SJCRH30 (cell line): ENCODE results near the gene VRK3. TPM values are rescaled to one million over a fixed set of nuclear protein-coding genes. Genes with fewer than 3 reads are reported as not detected.

Experiments
- DNase-seq, 2 experiments: peaks; one replicate each; pipeline ENCODE4 v3.0.0-alpha.2; 2015 to 2020
- H3K27ac ChIP-seq: fragments of 250-450 bp; sonication (Bioruptor Pico); 2 replicates; pipeline ENCODE4 v1.5.1; 2020; ENCODE audit warnings: mild to moderate bottlenecking, moderate library complexity
- H3K27me3 ChIP-seq: fragments of 250-450 bp; sonication (Bioruptor Pico); 2 replicates; pipeline ENCODE4 v1.5.1; 2020; ENCODE audit warnings: mild to moderate bottlenecking, moderate library complexity
- H3K36me3 ChIP-seq: fragments of 250-450 bp; sonication (Bioruptor Pico); 2 replicates; pipeline ENCODE4 v1.5.1; 2020; ENCODE audit warnings: mild to moderate bottlenecking, moderate library complexity
- H3K4me1 ChIP-seq: fragments of 250-450 bp; sonication (Bioruptor Pico); 2 replicates; pipeline ENCODE4 v1.5.1; 2020; ENCODE audit warnings: mild to moderate bottlenecking, moderate library complexity
- H3K4me3 ChIP-seq: fragments of 250-450 bp; sonication (Bioruptor Pico); 2 replicates; pipeline ENCODE4 v1.5.1; 2020; ENCODE audit warnings: mild to moderate bottlenecking, moderate library complexity
- H3K9me3 ChIP-seq: fragments of 250-450 bp; sonication (Bioruptor Pico); replicated peaks from 2 replicates; pipeline ENCODE4 v1.5.1; 2020; ENCODE audit warnings: mild to moderate bottlenecking, moderate library complexity
- total RNA-seq: library from RNA; depleted of rRNA; stranded (reverse); fragments of >200 nt; shearing (Covaris generic); gene quantifications from 2 replicates; pipeline ENCODE4 v1.2.3, GENCODE V29; 2014; rRNA removed

The VRK3 gene
- total RNA-seq, 1 experiment from 2014 or later = 23.1 TPM

DNA sequence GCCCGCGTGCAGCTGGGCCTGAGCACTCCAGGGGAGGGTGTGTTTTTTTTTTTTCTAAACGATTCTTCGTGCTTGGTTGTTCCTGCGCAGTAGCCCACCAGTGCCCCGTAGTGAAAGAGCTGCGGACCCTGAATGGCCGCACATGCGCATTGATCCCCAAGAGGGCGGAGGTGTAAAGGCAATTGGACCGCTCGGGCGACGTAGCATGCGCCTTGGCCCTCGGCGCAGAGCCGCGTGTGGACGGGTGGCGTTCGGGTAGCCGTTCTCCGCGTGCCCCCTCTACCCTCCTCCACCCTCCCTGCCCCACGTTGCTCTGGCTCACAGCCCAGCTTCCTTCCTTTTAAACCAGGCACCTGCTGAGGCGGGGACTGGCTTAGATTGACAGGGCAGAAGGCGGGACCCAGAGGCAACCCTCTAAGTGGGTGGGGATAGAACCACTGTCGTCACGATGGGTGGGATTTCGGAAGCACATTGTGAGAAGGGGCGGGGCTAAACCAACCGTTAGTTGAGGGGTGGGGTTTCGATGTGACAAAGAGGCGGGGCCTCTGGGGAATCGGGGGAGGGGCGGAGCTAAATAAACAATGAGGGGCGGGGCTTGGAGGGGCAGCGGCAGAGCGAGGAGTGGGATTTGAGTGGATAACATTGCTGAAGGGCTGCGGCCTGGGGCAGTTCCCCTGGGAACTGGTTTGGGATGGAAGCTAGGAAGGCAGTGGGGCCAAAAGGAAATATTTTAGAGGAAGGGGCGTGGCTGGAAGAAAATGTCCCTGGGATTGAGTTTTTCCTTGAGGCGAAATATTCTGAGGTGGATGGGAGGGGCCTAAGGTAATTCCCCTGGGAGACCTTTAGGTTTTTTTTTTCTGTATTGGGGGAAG lies 95.3 kb downstream of the VRK3 start:
- Histone ChIP-seq H3K9me3 (no peaks in the 10 kb centered on the region), H3K27ac (peak overlapping the region; percentile 99), H3K27me3 (no peaks in the 10 kb centered on the region), H3K4me1 (peaks cover 7% of the 10 kb centered on the region; the same call in 1 of the 2 replicates), H3K36me3 (peaks cover 28% of the 10 kb centered on the region), H3K4me3 (peak overlapping the region; percentile 99)
- DNase-seq = peak; percentile 98

DNA sequence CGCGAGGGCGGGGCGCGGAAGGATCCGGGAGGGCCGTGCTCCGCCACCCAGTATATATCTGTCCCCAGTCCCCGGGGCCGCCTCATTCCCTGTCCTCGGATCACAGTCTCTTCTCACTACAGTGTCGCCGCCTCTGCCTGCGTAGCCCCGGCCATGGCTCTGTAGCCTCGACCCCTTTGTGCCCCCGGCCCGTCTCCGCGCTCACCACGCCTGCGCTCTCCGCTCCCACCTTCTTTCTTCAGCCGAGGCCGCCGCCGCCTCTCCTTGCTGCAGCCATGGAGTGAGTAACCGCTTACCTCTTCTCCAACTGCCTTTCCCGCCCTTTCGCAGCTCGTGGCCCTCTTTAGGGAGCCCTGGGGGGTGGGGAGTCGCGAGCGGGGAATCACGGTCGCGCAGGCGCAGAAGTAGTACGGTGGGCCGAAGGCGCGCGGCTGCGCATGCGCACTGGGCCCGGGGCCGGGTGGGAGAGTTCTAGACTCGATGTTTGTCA lies 96.0 kb downstream of the VRK3 start, which contains the start of the genes ATF5 and NUP62:
Gene ATF5 (plus strand): TSS at position 85 of the 490 bp plus-strand sequence. CDS start 1,646 bp downstream, outside the sequence.
Gene NUP62 (minus strand): TSS at position 384 of the 490 bp plus-strand sequence. CDS start 19,697 bp downstream, outside the sequence.
- Histone ChIP-seq H3K27ac (peak within 1 kb of the TSS; percentile 99), H3K4me3 (peak within 1 kb of the TSS; percentile 99), H3K9me3 (no peaks in the 10 kb centered on the region), H3K4me1 (peaks cover 7% of the 10 kb centered on the region; the same call in 1 of the 2 replicates), H3K36me3 (peaks cover 35% of the 10 kb centered on the region), H3K27me3 (no peaks in the 10 kb centered on the region)
- peak; percentile 95 to 96 for DNase-seq

DNA sequence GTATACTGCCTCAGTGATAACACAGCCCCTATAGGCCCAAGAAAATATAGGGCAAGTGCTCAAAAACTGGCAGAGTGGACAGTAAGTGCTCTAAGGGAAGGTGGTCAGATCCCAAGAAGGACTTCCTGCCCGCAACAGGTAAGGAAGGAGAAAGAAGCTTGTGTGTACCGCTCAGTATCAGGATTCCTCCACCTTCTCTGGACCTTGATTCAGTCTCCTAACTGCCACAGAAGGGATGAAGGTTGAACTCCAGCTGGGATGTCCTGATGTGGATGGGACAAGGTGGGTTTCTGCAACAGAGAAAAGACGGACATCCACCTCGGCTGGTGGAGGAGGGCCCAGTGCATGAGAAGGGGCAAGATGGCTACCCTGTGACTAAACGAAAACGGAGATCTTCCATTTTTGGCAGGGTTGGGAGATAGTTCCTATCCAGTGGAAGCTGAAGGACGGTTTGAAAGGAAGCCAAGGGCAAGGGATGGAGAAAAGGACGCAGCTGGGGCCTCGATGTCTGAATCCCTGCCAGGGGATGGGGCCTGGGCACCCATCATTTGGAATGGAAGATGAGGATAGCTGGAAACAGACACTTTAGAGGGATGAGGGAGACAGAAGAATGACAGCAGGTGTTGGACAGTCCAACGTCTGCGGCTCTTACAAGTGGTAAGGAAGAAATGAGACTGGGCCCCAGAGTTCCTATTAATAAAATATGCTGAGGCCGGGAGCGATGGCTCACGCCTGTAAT lies 97.5 kb downstream of the VRK3 start:
- DNase-seq = no peak
- H3K4me1 ChIP-seq = peaks cover 13% of the 10 kb centered on the region; the same call in 1 of the 2 replicates
- H3K4me3 ChIP-seq = peak overlapping the region; percentile 99
- no peaks in the 10 kb centered on the region for H3K9me3 ChIP-seq
- H3K36me3 ChIP-seq = peaks cover 50% of the 10 kb centered on the region
- peak overlapping the region; percentile 99 for H3K27ac ChIP-seq
- H3K27me3 ChIP-seq = no peaks in the 10 kb centered on the region

DNA sequence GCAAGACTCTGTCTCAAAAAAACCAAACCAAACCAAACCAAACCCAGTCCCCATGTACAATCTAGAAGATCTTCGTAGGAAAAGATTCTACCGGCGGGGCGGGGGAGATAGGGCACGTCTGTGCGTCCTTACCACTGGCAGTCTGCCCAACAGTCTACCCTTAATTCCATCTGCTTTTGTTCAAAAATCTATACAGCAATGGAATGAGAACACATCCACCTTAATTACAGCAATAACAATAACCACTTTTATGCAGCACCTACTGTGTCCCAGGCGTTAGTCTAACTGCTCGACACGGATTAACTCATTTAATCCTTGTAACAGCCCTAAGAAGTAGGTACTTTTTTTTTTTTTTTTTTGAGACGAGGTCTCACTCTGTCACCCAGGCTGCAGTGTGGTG lies 98.7 kb downstream of the VRK3 start:
- no peak overlapping the region for H3K4me3 ChIP-seq
- no peaks in the 10 kb centered on the region for H3K27me3 ChIP-seq
- no peaks in the 10 kb centered on the region for H3K9me3 ChIP-seq
- H3K36me3 ChIP-seq = peaks cover 56% of the 10 kb centered on the region
- peaks cover 17% of the 10 kb centered on the region; the same call in 1 of the 2 replicates for H3K4me1 ChIP-seq
- no peak overlapping the region for H3K27ac ChIP-seq
- no peak for DNase-seq

Other genes with a start within 250 kb of the VRK3 start
- 27.6 and 27.9 TPM in 2 replicates for gene FUZ, start 212.1 kb downstream of the VRK3 start, total RNA-seq
- gene MED25, start 207.1 kb downstream of the VRK3 start, total RNA-seq = 22.2 and 27.4 TPM in 2 replicates
- 77.1 and 91.2 TPM in 2 replicates for gene PTOV1, start 174.2 kb downstream of the VRK3 start, total RNA-seq
- 24.2 and 40.6 TPM in 2 replicates for gene PNKP, start 157.8 kb downstream of the VRK3 start, total RNA-seq
- 21.7 and 25.2 TPM in 2 replicates for gene AKT1S1, start 148.0 kb downstream of the VRK3 start, total RNA-seq
- gene TBC1D17, start 147.7 kb downstream of the VRK3 start, total RNA-seq = 9.1 and 9.4 TPM in 2 replicates
- gene IL4I1, start 128.5 kb downstream of the VRK3 start, total RNA-seq = not detected in 2 replicates
- 8.4 and 8.9 TPM in 2 replicates for gene ATF5, start 96.2 kb downstream of the VRK3 start, total RNA-seq
- gene NUP62, start 95.9 kb downstream of the VRK3 start, total RNA-seq = 87.8 and 88.7 TPM in 2 replicates
- gene SIGLEC11, start 64.2 kb downstream of the VRK3 start, total RNA-seq = 2.7 and 4.5 TPM in 2 replicates
- 18.9 and 21.4 TPM in 2 replicates for gene ZNF473, start 633 bp upstream of the VRK3 start, total RNA-seq
- 0.24 TPM in 1 of 2 replicates, not detected in the other for gene IZUMO2, start 137.9 kb upstream of the VRK3 start, total RNA-seq
- gene MYH14, start 178.2 kb upstream of the VRK3 start, total RNA-seq = 25.5 and 25.7 TPM in 2 replicates